ENCODE measurements around the gene PRKN. TPM values are rescaled to one million over a fixed set of nuclear protein-coding genes. Genes with fewer than 3 reads are reported as not detected.

Gene PRKN
- total RNA-seq, 2 donors from 2014 or later = 8.3 to 8.4 TPM

GRCh38 chr6:162644153-162644552, 83.4 kb downstream of the PRKN start:
- H3K27ac Mint-ChIP-seq = no peak overlapping the region
- H3K4me3 Mint-ChIP-seq = no peak overlapping the region
- H3K9me3 ChIP-seq (ENCODE audit: control insufficient read depth, low read length, poor library complexity, severe bottlenecking) = no peaks in the 10 kb centered on the region
- ATAC-seq (no peak), DNase-seq (no peak)
- peaks cover 2% of the 10 kb centered on the region for H3K4me1 Mint-ChIP-seq
- H3K36me3 Mint-ChIP-seq (ENCODE audit: low read depth) = no peaks in the 10 kb centered on the region
- no peaks in the 10 kb centered on the region for H3K27me3 Mint-ChIP-seq

- H3K36me3 Mint-ChIP-seq (ENCODE audit: low read depth) = no peaks in the 10 kb centered on the region
- no peaks in the 10 kb centered on the region for H3K9me3 ChIP-seq (ENCODE audit: control insufficient read depth, low read length, poor library complexity, severe bottlenecking)
- H3K27ac Mint-ChIP-seq = no peak overlapping the region
- DNase-seq (no peak), ATAC-seq (no peak)
- no peaks in the 10 kb centered on the region for H3K27me3 Mint-ChIP-seq
- H3K4me1 Mint-ChIP-seq = peaks cover 2% of the 10 kb centered on the region
- H3K4me3 Mint-ChIP-seq = no peak overlapping the region
Observed at GRCh38 chr6:162640756-162641155, 86.8 kb downstream of the PRKN start.

GRCh38 chr6:162639951-162640350, 87.6 kb downstream of the PRKN start:
- H3K9me3 ChIP-seq (ENCODE audit: control insufficient read depth, low read length, poor library complexity, severe bottlenecking) = no peaks in the 10 kb centered on the region
- H3K4me1 Mint-ChIP-seq = peaks cover 2% of the 10 kb centered on the region
- DNase-seq (no peak), ATAC-seq (no peak)
- no peak overlapping the region for H3K4me3 Mint-ChIP-seq
- no peaks in the 10 kb centered on the region for H3K36me3 Mint-ChIP-seq (ENCODE audit: low read depth)
- H3K27me3 Mint-ChIP-seq = no peaks in the 10 kb centered on the region
- no peak overlapping the region for H3K27ac Mint-ChIP-seq

DNA sequence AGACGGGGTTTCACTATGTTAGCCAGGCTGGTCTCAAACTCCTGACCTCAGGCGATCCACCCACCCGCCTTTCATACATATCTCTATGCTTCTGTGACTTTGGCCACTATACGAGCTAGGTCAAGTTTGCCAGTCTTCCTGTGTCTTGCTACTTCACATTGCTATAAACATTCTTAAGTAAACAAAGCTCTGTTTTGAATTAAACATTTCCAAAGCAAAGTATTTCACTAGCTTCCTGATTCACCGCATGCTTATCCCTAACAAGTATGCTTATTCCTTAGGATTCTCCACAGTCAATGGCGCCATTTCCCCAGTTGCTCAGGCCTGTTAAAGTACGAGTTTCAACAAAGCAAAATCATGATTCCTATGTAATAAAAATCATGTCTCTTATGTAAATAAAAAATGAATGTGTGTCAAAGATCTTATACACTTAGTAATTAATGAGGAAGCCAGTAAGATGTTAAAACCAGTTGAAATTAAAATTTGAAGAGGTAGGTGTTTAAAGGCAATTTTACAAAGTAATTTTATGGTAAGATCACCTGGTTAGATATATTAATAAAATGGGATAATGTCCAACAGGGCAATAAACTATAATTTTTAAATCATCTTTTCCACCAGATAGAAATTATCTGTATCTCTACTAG, 88.5 kb downstream of the PRKN start:
- H3K36me3 Mint-ChIP-seq (ENCODE audit: low read depth) = no peaks in the 10 kb centered on the region
- H3K4me3 Mint-ChIP-seq = no peak overlapping the region
- ATAC-seq (no peak), DNase-seq (no peak)
- H3K27ac Mint-ChIP-seq = no peak overlapping the region
- no peaks in the 10 kb centered on the region for H3K9me3 ChIP-seq (ENCODE audit: control insufficient read depth, low read length, poor library complexity, severe bottlenecking)
- peaks cover 2% of the 10 kb centered on the region for H3K4me1 Mint-ChIP-seq
- no peaks in the 10 kb centered on the region for H3K27me3 Mint-ChIP-seq

GRCh38 chr6:162637317-162637716, 90.2 kb downstream of the PRKN start:
- no peaks in the 10 kb centered on the region for H3K9me3 ChIP-seq (ENCODE audit: control insufficient read depth, low read length, poor library complexity, severe bottlenecking)
- Mint-ChIP-seq H3K36me3 (ENCODE audit: low read depth) (no peaks in the 10 kb centered on the region), H3K4me1 (peaks cover 2% of the 10 kb centered on the region), H3K4me3 (no peak overlapping the region), H3K27ac (no peak overlapping the region), H3K27me3 (no peaks in the 10 kb centered on the region)
- ATAC-seq (no peak), DNase-seq (no peak)

DNA sequence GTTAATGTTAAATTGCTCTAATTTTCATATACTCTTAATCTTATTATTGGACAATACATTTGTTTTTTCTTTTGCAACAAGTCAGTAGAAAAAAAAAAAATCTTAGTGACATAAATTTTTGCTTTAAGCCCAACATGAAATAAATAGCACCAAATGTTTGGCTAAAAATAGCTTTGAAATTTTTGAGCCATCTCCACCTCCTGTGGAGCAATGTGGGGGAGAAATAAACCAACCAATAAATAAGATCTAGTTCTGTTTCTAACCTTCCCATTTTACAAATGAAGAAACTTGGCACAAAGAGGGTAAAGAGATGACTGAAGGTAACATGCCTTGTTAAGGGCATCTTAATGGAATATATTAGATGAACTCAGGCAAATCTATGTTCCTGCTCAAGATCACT, 91.4 kb downstream of the PRKN start:
- Mint-ChIP-seq H3K36me3 (ENCODE audit: low read depth) (no peaks in the 10 kb centered on the region), H3K4me1 (peaks cover 2% of the 10 kb centered on the region), H3K27me3 (no peaks in the 10 kb centered on the region), H3K4me3 (no peak overlapping the region), H3K27ac (no peak overlapping the region)
- ATAC-seq (no peak), DNase-seq (no peak)
- H3K9me3 ChIP-seq (ENCODE audit: control insufficient read depth, low read length, poor library complexity, severe bottlenecking) = no peaks in the 10 kb centered on the region

GRCh38 chr6:162631546-162631945, 96.0 kb downstream of the PRKN start:
- no peak for DNase-seq
- Mint-ChIP-seq H3K27ac (no peak overlapping the region), H3K36me3 (ENCODE audit: low read depth) (no peaks in the 10 kb centered on the region), H3K27me3 (no peaks in the 10 kb centered on the region), H3K4me3 (no peak overlapping the region), H3K4me1 (no peaks in the 10 kb centered on the region)
- no peak for ATAC-seq
- no peaks in the 10 kb centered on the region for H3K9me3 ChIP-seq (ENCODE audit: control insufficient read depth, low read length, poor library complexity, severe bottlenecking)

- H3K27ac Mint-ChIP-seq = no peak overlapping the region
- no peaks in the 10 kb centered on the region for H3K9me3 ChIP-seq (ENCODE audit: control insufficient read depth, low read length, poor library complexity, severe bottlenecking)
- H3K4me3 Mint-ChIP-seq = no peak overlapping the region
- no peaks in the 10 kb centered on the region for H3K27me3 Mint-ChIP-seq
- ATAC-seq (no peak), DNase-seq (no peak)
- H3K36me3 Mint-ChIP-seq (ENCODE audit: low read depth) = no peaks in the 10 kb centered on the region
- H3K4me1 Mint-ChIP-seq = no peaks in the 10 kb centered on the region
Observed at GRCh38 chr6:162630069-162630468, 97.5 kb downstream of the PRKN start.

DNA sequence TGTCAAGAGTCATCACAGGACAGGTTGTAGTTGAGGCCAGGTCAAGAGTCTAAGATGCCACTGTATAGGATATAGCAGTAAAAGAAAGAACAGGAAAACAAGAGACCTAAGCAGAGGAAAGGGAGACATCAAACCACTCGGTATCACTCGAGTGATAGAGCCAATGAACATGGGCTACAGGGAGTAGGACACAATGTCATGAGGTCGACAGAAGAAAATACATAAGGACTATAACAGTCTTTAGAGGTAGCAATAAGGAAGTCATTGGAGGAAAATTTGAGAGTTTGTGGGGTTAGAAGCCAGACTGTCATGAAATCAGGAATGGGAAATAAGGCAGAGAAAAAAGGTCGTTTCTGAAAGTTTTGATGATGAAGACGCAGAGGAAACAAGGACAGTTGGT, 99.7 kb downstream of the PRKN start:
- Mint-ChIP-seq H3K27me3 (no peaks in the 10 kb centered on the region), H3K36me3 (ENCODE audit: low read depth) (no peaks in the 10 kb centered on the region), H3K27ac (no peak overlapping the region), H3K4me1 (no peaks in the 10 kb centered on the region), H3K4me3 (no peak overlapping the region)
- H3K9me3 ChIP-seq (ENCODE audit: control insufficient read depth, low read length, poor library complexity, severe bottlenecking) = no peaks in the 10 kb centered on the region
- ATAC-seq = no peak
- no peak for DNase-seq

GRCh38 chr6:162627362-162627761, 100.2 kb downstream of the PRKN start:
- H3K9me3 ChIP-seq (ENCODE audit: control insufficient read depth, low read length, poor library complexity, severe bottlenecking) = no peaks in the 10 kb centered on the region
- no peak overlapping the region for H3K27ac Mint-ChIP-seq
- DNase-seq = no peak
- ATAC-seq = no peak
- H3K27me3 Mint-ChIP-seq = no peaks in the 10 kb centered on the region
- no peaks in the 10 kb centered on the region for H3K36me3 Mint-ChIP-seq (ENCODE audit: low read depth)
- H3K4me3 Mint-ChIP-seq = no peak overlapping the region
- no peaks in the 10 kb centered on the region for H3K4me1 Mint-ChIP-seq

DNA sequence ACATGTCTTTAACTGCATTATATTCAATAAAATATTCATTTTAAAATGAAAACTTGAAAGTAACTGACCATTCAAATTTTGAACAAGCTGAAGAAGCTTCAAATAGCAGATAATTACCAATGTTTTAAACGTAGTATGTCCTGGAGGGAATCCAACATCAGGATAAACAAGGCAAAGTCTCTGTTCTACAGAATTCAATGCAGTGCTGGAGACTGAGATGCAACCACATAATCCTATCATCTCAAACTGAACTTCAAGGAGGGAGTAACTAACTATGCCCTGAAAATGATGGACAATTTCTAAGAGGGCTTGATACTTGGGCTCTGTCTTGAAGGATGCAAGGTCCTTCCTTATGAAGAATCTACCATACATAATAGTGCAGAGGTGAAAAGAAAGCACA, 100.7 kb downstream of the PRKN start:
- no peaks in the 10 kb centered on the region for H3K9me3 ChIP-seq (ENCODE audit: control insufficient read depth, low read length, poor library complexity, severe bottlenecking)
- Mint-ChIP-seq H3K27ac (no peak overlapping the region), H3K4me3 (no peak overlapping the region), H3K36me3 (ENCODE audit: low read depth) (no peaks in the 10 kb centered on the region), H3K4me1 (no peaks in the 10 kb centered on the region), H3K27me3 (no peaks in the 10 kb centered on the region)
- DNase-seq (no peak), ATAC-seq (no peak)

GRCh38 chr6:162625846-162626540, 101.6 kb downstream of the PRKN start:
- no peak for DNase-seq
- H3K36me3 Mint-ChIP-seq (ENCODE audit: low read depth) = no peaks in the 10 kb centered on the region
- no peaks in the 10 kb centered on the region for H3K27me3 Mint-ChIP-seq
- no peaks in the 10 kb centered on the region for H3K9me3 ChIP-seq (ENCODE audit: control insufficient read depth, low read length, poor library complexity, severe bottlenecking)
- no peaks in the 10 kb centered on the region for H3K4me1 Mint-ChIP-seq
- H3K27ac Mint-ChIP-seq = no peak overlapping the region
- no peak overlapping the region for H3K4me3 Mint-ChIP-seq
- no peak for ATAC-seq

DNA sequence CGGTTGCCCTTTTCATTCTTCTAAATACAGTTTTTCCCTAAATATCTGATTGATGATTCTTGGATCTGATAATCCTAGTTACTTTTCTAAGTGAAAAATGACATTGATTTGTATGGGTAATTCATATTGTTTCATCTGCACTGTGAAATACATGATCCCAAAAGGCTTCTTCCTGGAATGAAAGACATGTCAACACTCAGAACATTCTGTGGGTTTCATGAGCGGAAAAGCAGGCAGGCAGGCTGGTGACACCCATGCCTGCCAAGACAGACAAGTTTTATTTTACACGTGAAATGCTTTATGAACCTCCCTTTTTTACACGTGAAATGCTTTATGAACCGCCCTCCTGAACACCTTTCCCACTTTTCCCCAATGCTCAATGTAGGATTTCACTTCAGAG, 105.0 kb downstream of the PRKN start:
- no peak overlapping the region for H3K4me3 Mint-ChIP-seq
- H3K27ac Mint-ChIP-seq = no peak overlapping the region
- no peaks in the 10 kb centered on the region for H3K36me3 Mint-ChIP-seq (ENCODE audit: low read depth)
- H3K9me3 ChIP-seq (ENCODE audit: control insufficient read depth, low read length, poor library complexity, severe bottlenecking) = no peaks in the 10 kb centered on the region
- H3K4me1 Mint-ChIP-seq = no peaks in the 10 kb centered on the region
- H3K27me3 Mint-ChIP-seq = no peaks in the 10 kb centered on the region
- no peak for ATAC-seq
- DNase-seq = no peak

DNA sequence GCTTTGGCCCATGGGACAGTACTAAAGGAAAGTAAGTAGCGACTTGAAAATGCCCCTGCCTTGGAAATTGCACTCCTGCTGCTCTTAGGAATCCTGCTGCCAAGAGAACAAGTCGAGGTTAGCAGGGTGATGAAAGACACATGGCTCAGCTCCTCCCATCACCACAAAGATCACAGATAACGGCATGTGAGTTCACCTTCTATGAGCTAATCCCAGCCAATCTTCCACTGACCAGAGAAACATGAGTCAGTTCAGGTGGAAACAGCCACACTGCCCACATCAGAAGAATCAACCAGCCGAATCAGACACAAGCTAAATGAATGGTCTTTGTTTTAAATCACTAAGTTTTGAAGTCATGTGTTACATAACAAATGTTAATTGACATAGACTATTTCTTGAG, 106.3 kb downstream of the PRKN start:
- DNase-seq (no peak), ATAC-seq (peak; percentile 21)
- no peaks in the 10 kb centered on the region for H3K27me3 Mint-ChIP-seq
- H3K4me3 Mint-ChIP-seq = no peak overlapping the region
- H3K4me1 Mint-ChIP-seq = no peaks in the 10 kb centered on the region
- H3K27ac Mint-ChIP-seq = no peak overlapping the region
- H3K36me3 Mint-ChIP-seq (ENCODE audit: low read depth) = no peaks in the 10 kb centered on the region
- no peaks in the 10 kb centered on the region for H3K9me3 ChIP-seq (ENCODE audit: control insufficient read depth, low read length, poor library complexity, severe bottlenecking)

Data from T-helper 17 cell (primary cell).